PC-9 (cell line): ENCODE measurements around the gene GNB3. TPM values are rescaled to one million over a fixed set of nuclear protein-coding genes. Genes with fewer than 3 reads are reported as not detected.
A peak's percentile ranks its signal among the peaks of the same experiment; 100 is the strongest.

Experiments used
- BruUV-seq: library from RNA; stranded (reverse); fragments of 400-500 nt; replicated peaks from 2 replicates; lab custom pipeline; 2021; lab: Mats Ljungman, UMichigan
- CTCF ChIA-PET: fragments of 300-600 bp; sonication (Branson Sonifier 250); formaldehyde crosslinking; loops from one replicate; lab custom pipeline; 2022; ENCODE audit warnings: antibody characterized with exemption; lab: Charles Lee
- POLR2A ChIA-PET: fragments of 300-600 bp; sonication (Branson Sonifier 250); formaldehyde crosslinking; loops from one replicate; lab custom pipeline; 2022; ENCODE audit warnings: antibody characterized with exemption; ENCODE audit not compliant: unreplicated experiment; lab: Charles Lee
- DNase-seq, 2 experiments: peaks; one replicate each; pipeline versions ENCODE4 v3.0.0 to v3.0.0-alpha.2; 2015 to 2022; ENCODE audit warnings: mixed read lengths in 1 of 2
- H2AFZ ChIP-seq: fragments of 200-600 bp; sonication (generic); 2 replicates; pipeline ENCODE4 v1.8.1; 2017; ENCODE audit warnings: antibody characterized with exemption
- H3F3A ChIP-seq: fragments of 200-600 bp; sonication (generic); 2 replicates; pipeline ENCODE4 v1.8.1; 2017; ENCODE audit warnings: antibody characterized with exemption, mild to moderate bottlenecking, low read depth; ENCODE audit not compliant: insufficient read depth
- H3K27ac ChIP-seq: fragments of 200-600 bp; sonication (generic); 2 replicates; pipeline ENCODE4 v1.6.1; 2016; ENCODE audit warnings: mixed run types
- H3K27me3 ChIP-seq: fragments of 200-600 bp; sonication (generic); 2 replicates; pipeline ENCODE4 v1.6.1; 2016; ENCODE audit warnings: low read depth, mixed run types; ENCODE audit not compliant: insufficient read depth
- H3K36me3 ChIP-seq: fragments of 200-600 bp; sonication (generic); 2 replicates; pipeline ENCODE4 v1.6.1; 2016; ENCODE audit warnings: low read depth, mixed run types
- H3K4me1 ChIP-seq: fragments of 200-600 bp; sonication (generic); replicated peaks from 2 replicates; pipeline ENCODE4 v1.6.1; 2016; ENCODE audit warnings: mixed run types; ENCODE audit not compliant: insufficient read depth
- H3K4me2 ChIP-seq: fragments of 200-600 bp; sonication (generic); 2 replicates; pipeline ENCODE4 v1.6.1; 2017; ENCODE audit warnings: mixed run types
- H3K4me3 ChIP-seq: fragments of 200-600 bp; sonication (generic); 2 replicates; pipeline ENCODE4 v1.6.1; 2016; ENCODE audit warnings: mixed run types
- H3K79me2 ChIP-seq: fragments of 200-600 bp; sonication (generic); 2 replicates; pipeline ENCODE4 v1.6.1; 2017; ENCODE audit warnings: low read depth, mixed run types
- H3K9me2 ChIP-seq: fragments of 200-600 bp; sonication (generic); 2 replicates; pipeline ENCODE4 v1.8.1; 2017; ENCODE audit warnings: mild to moderate bottlenecking; ENCODE audit not compliant: insufficient read depth
- H3K9me3 ChIP-seq: fragments of 200-600 bp; sonication (generic); 2 replicates; pipeline ENCODE4 v1.8.1; 2016; ENCODE audit warnings: low read depth; ENCODE audit not compliant: insufficient read depth
- H4K20me1 ChIP-seq: fragments of 200-600 bp; sonication (generic); 2 replicates; pipeline ENCODE4 v1.8.1; 2017; ENCODE audit not compliant: insufficient read depth
- EZH2 ChIP-seq: fragments of 200-600 bp; sonication (generic); IDR thresholded peaks from 2 replicates; pipeline ENCODE4 v1.8.0; 2017; ENCODE audit warnings: antibody characterized with exemption, low read depth
- intact Hi-C: fragments of 100-400 bp; cut with micrococcal nuclease; formaldehyde crosslinking; loops from one replicate; pipeline ENCODE4 v1.10.0; 2022; ENCODE audit not compliant: unreplicated experiment
- total RNA-seq: library from RNA; stranded (reverse); gene quantifications from 2 replicates; pipeline ENCODE4 v1.2.3, GENCODE V29; 2021
- TF ChIP-seq, protein P1 (sequence below): fragments of 200-600 bp; sonication (generic); conservative IDR thresholded peaks from 2 replicates; pipeline ENCODE4 v1.6.1; 2017; ENCODE audit warnings: mixed run types, antibody characterized with exemption, mild to moderate bottlenecking, moderate library complexity

The GNB3 gene
- total RNA-seq, 1 experiment from 2014 or later, result not detected

DNA sequence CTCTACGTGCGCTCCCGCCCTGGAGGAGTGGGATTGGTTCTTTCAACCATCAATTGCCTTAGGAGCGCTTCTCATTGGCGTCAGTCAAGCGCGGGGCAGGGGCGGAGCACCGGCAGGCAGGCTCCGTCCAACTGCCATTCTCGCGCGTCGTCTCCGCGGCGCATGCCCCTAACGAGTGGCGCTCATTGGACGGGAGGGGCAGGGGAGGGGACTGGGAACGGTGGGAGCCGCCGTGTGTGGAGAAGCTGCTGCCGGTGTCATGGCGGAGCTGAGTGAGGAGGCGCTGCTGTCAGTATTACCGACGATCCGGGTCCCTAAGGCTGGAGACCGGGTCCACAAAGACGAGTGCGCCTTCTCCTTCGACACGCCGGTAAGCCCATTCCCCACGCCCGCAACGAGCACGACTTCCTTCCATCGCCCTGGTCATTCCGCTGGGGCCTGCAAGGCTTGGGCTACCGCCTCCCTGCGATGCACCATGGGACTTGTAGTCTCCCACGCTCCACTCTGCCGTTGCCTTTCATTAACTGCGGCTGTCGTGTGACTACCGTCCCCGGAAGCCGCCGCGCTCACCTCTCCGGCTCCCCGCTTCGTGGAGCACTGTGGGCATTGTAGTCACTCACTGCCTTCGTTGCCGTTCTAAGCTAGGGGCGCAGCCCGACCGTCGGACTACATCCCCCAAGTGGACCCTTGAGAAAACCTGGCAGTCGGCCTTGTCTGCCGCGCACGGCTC lies 11.4 kb downstream of the GNB3 start, which contains the start of gene USP5:
Gene USP5 (plus strand): TSS at position 230 of the 730 bp plus-strand sequence. CDS start 30 bp downstream, at position 260.
- no peaks in the 10 kb centered on the region for H3K9me2 ChIP-seq
- peaks cover 14% of the 10 kb centered on the region for H3K36me3 ChIP-seq
- peaks cover 24% of the 10 kb centered on the region; the same call in 1 of the 2 replicates for H3F3A ChIP-seq
- TF ChIP-seq EZH2, result no peak
- TF ChIP-seq, protein P1, sequence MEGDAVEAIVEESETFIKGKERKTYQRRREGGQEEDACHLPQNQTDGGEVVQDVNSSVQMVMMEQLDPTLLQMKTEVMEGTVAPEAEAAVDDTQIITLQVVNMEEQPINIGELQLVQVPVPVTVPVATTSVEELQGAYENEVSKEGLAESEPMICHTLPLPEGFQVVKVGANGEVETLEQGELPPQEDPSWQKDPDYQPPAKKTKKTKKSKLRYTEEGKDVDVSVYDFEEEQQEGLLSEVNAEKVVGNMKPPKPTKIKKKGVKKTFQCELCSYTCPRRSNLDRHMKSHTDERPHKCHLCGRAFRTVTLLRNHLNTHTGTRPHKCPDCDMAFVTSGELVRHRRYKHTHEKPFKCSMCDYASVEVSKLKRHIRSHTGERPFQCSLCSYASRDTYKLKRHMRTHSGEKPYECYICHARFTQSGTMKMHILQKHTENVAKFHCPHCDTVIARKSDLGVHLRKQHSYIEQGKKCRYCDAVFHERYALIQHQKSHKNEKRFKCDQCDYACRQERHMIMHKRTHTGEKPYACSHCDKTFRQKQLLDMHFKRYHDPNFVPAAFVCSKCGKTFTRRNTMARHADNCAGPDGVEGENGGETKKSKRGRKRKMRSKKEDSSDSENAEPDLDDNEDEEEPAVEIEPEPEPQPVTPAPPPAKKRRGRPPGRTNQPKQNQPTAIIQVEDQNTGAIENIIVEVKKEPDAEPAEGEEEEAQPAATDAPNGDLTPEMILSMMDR, result no peak
- intact Hi-C loops, result loop anchor here (1.0 to 5.0 kb wide), 11 partner anchors 15 to 285 kb away; partner anchors contain the start of genes LRRC23, MLF2, NOP2 and PTMS
- peak within 1 kb of the TSS; percentile 96 for H3K4me2 ChIP-seq
- H3K27ac ChIP-seq, result peak within 1 kb of the TSS; percentile 69
- H2AFZ ChIP-seq, result peak within 1 kb of the TSS; percentile 91
- no peaks in the 10 kb centered on the region for H3K9me3 ChIP-seq
- no TSS peak for BruUV-seq
- DNase-seq, result peak; percentile 99 to 100
- no peaks in the 10 kb centered on the region for H3K27me3 ChIP-seq
- H3K4me3 ChIP-seq, result peak within 1 kb of the TSS; percentile 83
- ChIA-PET POLR2A (interaction anchor here (0.5 to 3.1 kb wide), 18 partner anchors 16 to 801 kb away, joined by 3 to 31 read pairs (median 4); partner anchors contain the start of genes C12orf57, COPS7A, LPCAT3 and PTMS), CTCF (interaction anchor here (0.6 to 2.0 kb wide), 14 partner anchors 16 to 294 kb away, joined by 3 to 17 read pairs (median 6); partner anchors contain the start of genes MLF2, PTMS, SPSB2 and ZNF384)
- H3K79me2 ChIP-seq, result peaks cover 48% of the 10 kb centered on the region
- peaks cover 25% of the 10 kb centered on the region for H3K4me1 ChIP-seq
- peaks cover 10% of the 10 kb centered on the region; the same call in 1 of the 2 replicates for H4K20me1 ChIP-seq

DNA sequence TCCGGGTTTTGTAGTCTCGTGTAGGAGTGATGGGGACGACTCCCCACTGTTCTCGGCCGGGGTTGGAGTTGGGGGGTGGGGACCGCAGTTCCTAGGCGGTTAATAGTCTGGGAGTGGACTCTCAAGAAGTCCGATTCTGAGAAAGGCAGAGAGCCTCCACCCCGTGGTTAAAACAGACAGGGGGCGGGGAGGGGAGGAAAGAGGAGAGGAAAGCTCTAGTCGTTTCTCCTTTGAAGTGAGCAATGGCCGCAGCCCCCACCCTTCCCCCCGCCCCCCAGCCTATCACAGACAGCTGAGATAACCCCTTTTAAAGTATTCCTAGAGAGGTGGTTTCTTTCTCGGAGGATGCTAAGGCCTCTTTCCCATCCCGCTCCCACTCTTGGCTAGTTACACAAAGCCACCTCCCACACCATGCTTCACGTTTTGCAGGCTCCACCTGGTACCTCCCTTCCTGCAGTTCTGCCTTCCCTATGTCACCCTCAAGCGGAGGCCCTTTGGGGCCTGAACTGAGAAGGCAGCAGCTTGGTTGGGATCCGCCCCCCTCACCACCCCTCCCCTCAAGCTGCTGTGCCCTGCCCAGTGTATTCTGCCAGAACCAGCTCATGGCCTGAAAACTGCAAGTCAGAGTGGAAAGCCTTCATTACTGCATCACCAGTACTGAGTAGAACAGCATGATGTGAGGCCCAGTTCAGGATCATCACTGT lies 12.1 kb downstream of the GNB3 start:
- intact Hi-C loops, result loop anchor here (1.0 to 5.0 kb wide), 8 partner anchors 14 to 286 kb away; partner anchors contain the start of genes LRRC23, MLF2, NOP2 and PTMS
- POLR2A ChIA-PET, result interaction anchor here (0.5 to 3.1 kb wide), 17 partner anchors 14 to 864 kb away, joined by 3 to 31 read pairs (median 4); partner anchors contain the start of genes C12orf57, COPS7A, MLF2 and PTMS
- no TSS peak for BruUV-seq
- DNase-seq, result peak; percentile 75 to 88
- Histone ChIP-seq H3K36me3 (peaks cover 19% of the 10 kb centered on the region), H3K4me3 (peak overlapping the region; percentile 83), H3K9me2 (no peaks in the 10 kb centered on the region), H3K27me3 (no peaks in the 10 kb centered on the region), H2AFZ (peak overlapping the region; percentile 55; the same call in 1 of the 2 replicates), H3F3A (peaks cover 24% of the 10 kb centered on the region; the same call in 1 of the 2 replicates), H3K9me3 (no peaks in the 10 kb centered on the region), H3K27ac (peak overlapping the region; percentile 66), H3K4me1 (peaks cover 25% of the 10 kb centered on the region), H4K20me1 (peaks cover 10% of the 10 kb centered on the region; the same call in 1 of the 2 replicates), H3K79me2 (peaks cover 48% of the 10 kb centered on the region), H3K4me2 (peak overlapping the region; percentile 96)
- CTCF ChIA-PET, result interaction anchor here (0.5 to 2.0 kb wide), 14 partner anchors 17 to 295 kb away, joined by 3 to 10 read pairs (median 5); partner anchors contain the start of genes MLF2, SPSB2 and ZNF384
- TF ChIP-seq, protein P1, result no peak
- no peak for TF ChIP-seq EZH2
